TTC549 (cell line): ENCODE results near the gene ZC3H11A.

Source experiments
- FAIRE-seq: peaks from 2 replicates; lab custom pipeline; 2012; peaks lifted over from hg19 to GRCh38; lab: Jason Lieb, UNC

ZC3H11A gene

GRCh38 chr1:203842559-203842876 is 47.1 kb downstream of the ZC3H11A start:
- FAIRE-seq: peak; percentile 86

DNA sequence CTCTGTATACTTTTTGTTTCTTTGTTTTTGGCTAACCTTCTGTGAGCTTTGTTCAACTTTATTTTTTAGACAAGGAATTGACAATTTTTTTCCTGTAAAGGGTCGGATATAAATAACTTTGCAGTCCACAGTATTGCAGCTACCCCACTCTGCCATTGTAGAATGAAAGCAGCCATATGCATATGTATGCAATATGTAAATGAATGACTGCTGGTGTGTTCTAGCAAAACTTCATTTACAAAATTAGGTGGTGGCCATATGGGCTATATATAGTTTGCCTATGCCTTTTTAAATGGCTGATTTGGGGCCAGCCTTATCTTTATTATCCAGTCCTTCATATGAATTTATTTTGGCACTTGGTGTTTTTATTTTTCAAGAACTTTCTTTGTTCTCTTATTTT is 48.0 kb downstream of the ZC3H11A start:
- FAIRE-seq: no peak
